GM21528 (cell line): ENCODE measurements around the gene NADK.
"Not testable (repeated sequence)": the region's sequence is repeated elsewhere in the genome, so short reads cannot be mapped to it uniquely, and the experiment has no call there.

Source experiments
- ATAC-seq: cut with Tn5 transposase; IDR thresholded peaks from one replicate; pipeline ENCODE4 v1.9.1; 2021; ENCODE audit warnings: mild to moderate bottlenecking, moderate library complexity; ENCODE audit not compliant: unreplicated experiment, low FRiP score

Gene NADK

DNA sequence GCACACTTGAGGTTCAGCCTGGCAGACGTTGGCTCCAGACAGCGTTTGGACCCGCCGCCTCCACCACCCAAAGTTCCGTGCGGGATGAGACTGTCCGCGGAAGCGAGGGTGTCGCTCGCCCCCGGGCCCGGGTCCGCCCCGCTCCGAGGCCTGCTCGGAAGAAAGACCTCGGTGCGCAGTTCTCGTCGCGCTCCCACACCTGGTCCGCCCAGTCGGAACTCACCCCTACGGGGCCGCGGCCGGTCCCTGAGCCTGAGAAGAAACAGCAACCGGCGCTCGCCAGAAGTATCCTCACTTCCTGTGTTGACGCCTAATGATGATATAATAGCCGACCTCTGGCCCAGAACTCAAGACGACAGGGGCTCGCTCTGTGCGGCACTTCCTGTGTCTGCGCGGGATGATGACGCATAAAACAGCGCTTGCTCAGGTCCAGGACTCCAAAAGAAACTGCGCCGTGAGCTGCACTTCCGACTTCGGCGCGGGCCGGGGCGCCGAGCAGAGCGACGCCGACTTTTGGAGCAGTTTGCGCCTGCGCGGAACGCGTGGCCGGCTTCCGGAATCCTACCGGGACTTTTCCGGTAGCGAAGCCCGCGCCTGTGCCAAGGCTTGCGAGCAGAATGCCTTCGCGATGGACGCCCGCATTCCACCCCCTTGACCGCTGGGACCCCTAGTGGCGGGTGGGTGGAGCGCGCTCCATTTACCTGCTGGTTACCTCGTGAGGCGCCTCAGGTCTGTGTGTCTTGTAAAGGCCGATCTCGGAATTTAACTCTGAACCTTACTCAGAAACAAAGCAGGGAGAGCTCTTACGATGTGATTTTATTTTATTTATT, 54.0 kb downstream of the NADK start, which contains the start of gene CDK11A:
Gene CDK11A (minus strand): TSS at position 323 of the 830 bp plus-strand sequence. CDS start 1,539 bp downstream, outside the sequence.
- peak; percentile 92 for ATAC-seq

DNA sequence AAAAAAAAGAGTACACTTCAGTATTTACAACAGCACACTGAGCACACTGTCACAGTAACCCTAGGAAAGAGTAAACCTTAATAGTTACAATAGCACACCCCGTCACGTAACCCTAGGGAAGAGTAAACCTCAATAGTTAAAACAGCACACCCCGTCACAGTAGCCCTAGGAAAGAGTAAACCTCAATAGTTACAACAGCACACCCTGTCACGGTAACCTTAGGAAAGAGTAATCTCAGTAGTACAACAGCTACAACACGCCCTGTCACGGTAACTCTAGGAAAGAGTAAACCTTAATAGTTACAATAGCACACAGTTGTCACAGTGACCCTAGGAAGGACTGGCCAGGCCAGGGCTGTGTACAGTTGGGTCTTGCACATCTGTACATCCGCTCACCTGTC, 57.1 kb downstream of the NADK start:
- no peak for ATAC-seq

DNA sequence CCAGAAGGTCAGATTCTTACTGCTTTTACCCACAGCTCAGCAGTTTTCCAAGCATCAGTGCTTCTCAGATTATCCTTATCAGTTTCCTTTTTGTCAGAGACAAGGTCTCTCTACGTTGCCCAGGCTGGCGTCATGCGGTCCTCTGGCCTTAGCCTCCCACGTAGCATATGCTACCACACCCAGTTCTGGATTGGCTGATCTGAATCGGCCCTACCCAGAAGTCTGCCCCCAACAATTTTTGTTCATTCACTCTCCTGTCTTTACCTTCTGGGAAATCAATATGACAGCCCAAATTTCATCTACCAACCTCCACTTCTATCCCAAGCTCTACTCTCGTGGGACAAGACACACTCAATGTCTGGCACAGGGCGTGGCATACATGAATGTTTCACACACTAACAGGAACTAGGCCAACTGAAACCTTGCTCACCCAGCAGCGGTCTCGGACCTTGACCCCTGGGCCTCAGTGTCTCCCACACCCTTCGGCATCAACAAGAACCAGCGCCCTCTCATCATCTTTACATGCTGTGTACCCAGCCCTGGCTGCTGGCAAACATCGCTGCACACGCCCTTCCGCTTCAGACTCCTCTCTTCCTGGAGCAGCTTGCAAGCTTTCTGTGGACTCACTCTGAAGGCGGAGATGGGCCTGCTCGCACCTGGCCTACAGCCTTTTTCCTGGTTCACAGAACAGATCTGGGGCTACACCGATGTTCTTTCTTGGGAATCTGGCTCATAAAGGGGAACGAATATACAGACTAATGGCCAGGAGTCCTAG, 63.0 kb downstream of the NADK start:
- not testable (repeated sequence) for ATAC-seq

DNA sequence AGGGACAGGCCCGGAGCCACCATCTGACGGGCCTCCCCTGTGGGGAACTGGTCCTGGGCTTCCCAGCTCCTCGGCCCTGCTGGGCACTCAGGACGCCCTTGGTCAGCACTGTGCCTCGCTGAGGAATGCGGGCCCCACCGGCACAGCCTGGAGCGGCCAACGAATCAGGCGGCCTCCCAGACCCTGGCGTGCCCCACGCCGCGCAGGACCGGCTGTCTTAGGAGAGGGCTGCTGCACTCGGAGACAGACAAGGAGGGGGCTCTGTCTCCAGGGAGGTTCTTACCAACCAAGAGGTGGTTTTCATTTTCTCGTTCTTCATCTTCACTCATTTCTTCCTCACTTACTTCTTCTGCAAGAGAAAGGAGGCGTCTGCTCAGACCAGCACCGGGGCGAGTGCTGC, 70.4 kb downstream of the NADK start:
- ATAC-seq: not testable (repeated sequence)

DNA sequence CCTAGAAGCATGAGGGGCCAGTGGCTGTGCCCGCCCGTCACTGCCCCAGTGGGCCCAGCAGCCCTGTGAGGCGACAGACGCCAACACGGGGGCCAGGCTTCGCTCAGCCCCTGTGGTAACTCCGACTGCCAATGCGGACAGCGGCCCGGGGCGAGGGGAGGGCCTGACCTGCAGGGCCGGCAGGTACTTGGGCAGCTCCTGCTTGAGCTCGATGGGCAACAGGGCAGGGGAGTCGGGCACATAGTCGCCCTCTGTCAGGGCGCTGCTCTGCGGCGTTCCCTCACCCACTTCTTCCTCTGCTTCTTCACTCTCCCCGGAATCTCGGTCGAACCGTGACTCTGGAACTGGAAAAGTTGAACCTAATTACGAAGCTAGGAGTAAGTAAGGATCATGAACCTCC, 71.0 kb downstream of the NADK start:
- ATAC-seq: not testable (repeated sequence)

DNA sequence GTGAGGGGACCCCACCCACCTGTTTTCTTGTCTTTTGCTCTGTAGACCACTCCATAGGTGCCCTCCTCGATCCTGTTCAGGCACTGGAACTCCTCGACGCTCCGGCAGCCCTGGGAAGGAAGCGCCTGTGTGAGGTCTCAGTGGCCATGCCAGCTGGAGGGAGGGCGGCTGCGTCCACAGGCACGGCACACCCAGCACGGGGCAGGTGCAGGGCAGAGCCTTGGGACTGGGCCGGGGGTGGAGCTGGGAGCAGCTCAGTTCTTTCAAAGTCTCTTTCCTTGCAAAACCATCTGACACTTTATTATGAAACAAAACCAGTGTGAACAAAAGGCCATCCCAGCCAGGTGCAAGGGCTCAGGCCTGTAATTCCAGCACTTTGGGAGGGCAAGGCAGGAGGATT, 72.6 kb downstream of the NADK start:
- not testable (repeated sequence) for ATAC-seq

DNA sequence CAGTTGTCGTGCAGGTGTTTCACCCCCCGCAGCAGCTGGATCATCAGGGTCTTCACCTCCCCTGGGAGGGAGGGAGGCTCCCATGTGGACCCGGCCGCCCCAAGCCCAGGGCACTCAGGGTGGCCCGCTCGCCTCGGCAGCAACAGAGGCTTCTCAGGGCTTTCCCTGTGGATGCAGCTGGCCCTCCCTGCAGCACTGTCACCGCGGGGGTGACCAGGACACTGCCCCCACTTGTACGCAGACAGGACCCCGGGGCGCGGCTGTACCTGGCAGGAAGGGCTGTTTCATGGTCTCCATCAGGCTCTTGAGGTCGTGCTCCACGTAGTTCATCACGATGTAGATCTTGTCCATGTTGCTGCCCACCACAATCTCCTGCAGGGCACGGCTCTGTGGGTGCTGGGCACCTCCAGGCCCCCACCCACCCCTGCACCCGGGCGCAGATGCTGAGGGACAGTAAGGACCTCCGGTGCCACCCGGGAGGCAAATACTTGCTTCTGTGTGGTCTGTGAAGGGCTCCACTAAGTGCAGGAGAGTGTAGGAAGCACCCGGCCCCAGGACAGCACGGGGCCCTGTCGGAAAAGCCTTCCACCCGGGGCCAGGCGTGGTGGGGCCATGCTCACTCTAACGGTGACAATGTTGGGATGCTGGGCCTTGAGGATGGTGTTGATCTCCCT, 73.8 kb downstream of the NADK start:
- ATAC-seq: not testable (repeated sequence)

DNA sequence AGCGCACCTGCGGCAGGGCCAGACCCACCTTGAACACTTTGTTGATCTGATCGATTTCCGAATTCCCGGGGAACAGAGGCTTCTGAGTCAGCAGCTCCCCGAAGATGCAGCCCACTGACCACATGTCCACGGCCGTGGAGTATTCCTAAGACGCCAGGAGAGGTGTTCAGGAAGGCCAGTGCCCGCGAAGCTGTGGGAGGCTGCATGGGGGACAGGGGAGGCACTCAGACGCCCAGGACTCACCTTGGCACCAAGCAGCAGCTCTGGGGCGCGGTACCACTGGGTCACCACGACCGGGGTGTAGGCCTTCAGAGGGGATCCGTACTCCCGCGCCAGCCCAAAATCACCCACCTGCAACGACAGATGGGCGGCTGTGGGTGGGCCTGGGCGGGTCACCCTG, 74.5 kb downstream of the NADK start:
- no peak for ATAC-seq

DNA sequence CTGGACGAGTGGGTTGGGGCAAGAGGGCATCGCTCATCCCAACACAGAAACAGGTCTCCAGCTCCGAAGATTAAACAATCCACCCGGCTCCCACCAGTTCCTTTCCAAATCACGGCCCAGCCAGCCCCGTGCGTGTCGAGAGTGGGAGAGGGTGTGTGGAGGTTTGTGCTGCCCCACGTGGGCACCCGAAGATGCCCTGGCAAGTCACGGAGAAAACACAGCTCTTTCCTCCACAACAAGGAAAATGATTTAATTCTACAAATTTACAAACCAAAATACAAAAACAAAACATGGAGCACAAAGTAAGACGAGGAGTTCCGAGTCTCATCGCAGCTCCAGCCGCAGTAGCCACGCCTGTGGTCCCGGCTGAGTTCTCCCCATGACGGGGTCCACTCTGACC, 75.8 kb downstream of the NADK start:
- ATAC-seq: not testable (repeated sequence)
